Measurements from ENCODE around the gene CPM.

GRCh38 chr12:68924546-68924945 is 8.4 kb downstream of the CPM start:
- TF ChIP-seq CTCF (IDR thresholded peaks at IDR 0.05) (no peak), POLR2AphosphoS5 (IDR thresholded peaks at IDR 0.05) (no peak), EP300 (IDR thresholded peaks at IDR 0.05) (no peak)
